ENCODE results near the gene KIFC3.

KIFC3 gene

GRCh38 chr16:57773655-57774295, 28.5 kb downstream of the KIFC3 start:
- no peak for DNase-seq (ENCODE audit: low read depth in 1 of 2, low spot score in 1 of 2)
- in situ Hi-C loops (cut with HindIII; ENCODE audit: low pct_unique_long_range_greater_than_20kb, low sequenced_read_pairs) = no loop called here
- no peak for TF ChIP-seq JUND (IDR thresholded peaks at IDR 0.05; ENCODE audit: low read depth)

- no peak for TF ChIP-seq JUND (IDR thresholded peaks at IDR 0.05; ENCODE audit: low read depth)
- DNase-seq (ENCODE audit: low read depth in 1 of 2, low spot score in 1 of 2) = no peak
- in situ Hi-C loops (cut with HindIII; ENCODE audit: low pct_unique_long_range_greater_than_20kb, low sequenced_read_pairs) = no loop called here
Measured at GRCh38 chr16:57773019-57773418, 29.3 kb downstream of the KIFC3 start.

- in situ Hi-C loops (cut with HindIII; ENCODE audit: low pct_unique_long_range_greater_than_20kb, low sequenced_read_pairs) = no loop called here
- TF ChIP-seq JUND (IDR thresholded peaks at IDR 0.05; ENCODE audit: low read depth) = no peak
- no peak for DNase-seq (ENCODE audit: low read depth in 1 of 2, low spot score in 1 of 2)
Measured at GRCh38 chr16:57771141-57771785, 31.0 kb downstream of the KIFC3 start.

GRCh38 chr16:57770361-57770760, 31.9 kb downstream of the KIFC3 start:
- no peak for DNase-seq (ENCODE audit: low read depth in 1 of 2, low spot score in 1 of 2)
- in situ Hi-C loops (cut with HindIII; ENCODE audit: low pct_unique_long_range_greater_than_20kb, low sequenced_read_pairs) = no loop called here
- TF ChIP-seq JUND (IDR thresholded peaks at IDR 0.05; ENCODE audit: low read depth) = no peak

- no peak for TF ChIP-seq JUND (IDR thresholded peaks at IDR 0.05; ENCODE audit: low read depth)
- in situ Hi-C loops (cut with HindIII; ENCODE audit: low pct_unique_long_range_greater_than_20kb, low sequenced_read_pairs) = no loop called here
- DNase-seq (ENCODE audit: low read depth in 1 of 2, low spot score in 1 of 2) = no peak
Measured at GRCh38 chr16:57769541-57770145, 32.6 kb downstream of the KIFC3 start.

GRCh38 chr16:57766714-57767348, 35.5 kb downstream of the KIFC3 start:
- TF ChIP-seq JUND (IDR thresholded peaks at IDR 0.05; ENCODE audit: low read depth) = no peak
- DNase-seq (ENCODE audit: low read depth in 1 of 2, low spot score in 1 of 2) = no peak
- in situ Hi-C loops (cut with HindIII; ENCODE audit: low pct_unique_long_range_greater_than_20kb, low sequenced_read_pairs) = no loop called here

- no peak for TF ChIP-seq JUND (IDR thresholded peaks at IDR 0.05; ENCODE audit: low read depth)
- DNase-seq (ENCODE audit: low read depth in 1 of 2, low spot score in 1 of 2) = no peak
- in situ Hi-C loops (cut with HindIII; ENCODE audit: low pct_unique_long_range_greater_than_20kb, low sequenced_read_pairs) = no loop called here
Measured at GRCh38 chr16:57765160-57765728, 37.0 kb downstream of the KIFC3 start.

- in situ Hi-C loops (cut with HindIII; ENCODE audit: low pct_unique_long_range_greater_than_20kb, low sequenced_read_pairs) = no loop called here
- peak; percentile 23 to 85 for DNase-seq (ENCODE audit: low read depth in 1 of 2, low spot score in 1 of 2)
Measured at GRCh38 chr16:57764341-57765159, 37.7 kb downstream of the KIFC3 start.

GRCh38 chr16:57764006-57764340, 38.3 kb downstream of the KIFC3 start:
- TF ChIP-seq JUND (IDR thresholded peaks at IDR 0.05; ENCODE audit: low read depth) = no peak
- in situ Hi-C loops (cut with HindIII; ENCODE audit: low pct_unique_long_range_greater_than_20kb, low sequenced_read_pairs) = no loop called here
- DNase-seq (ENCODE audit: low read depth in 1 of 2, low spot score in 1 of 2) = no peak

More at GRCh38 chr16:57764341-57765159, 37.7 kb downstream of the KIFC3 start:
- TF ChIP-seq JUND (IDR thresholded peaks at IDR 0.05; ENCODE audit: low read depth) = no peak

GRCh38 chr16:57763285-57764005, 38.8 kb downstream of the KIFC3 start:
- in situ Hi-C loops (cut with HindIII; ENCODE audit: low pct_unique_long_range_greater_than_20kb, low sequenced_read_pairs) = no loop called here
- TF ChIP-seq JUND (IDR thresholded peaks at IDR 0.05; ENCODE audit: low read depth) = no peak

GRCh38 chr16:57762365-57763040, 39.8 kb downstream of the KIFC3 start:
- DNase-seq (ENCODE audit: low read depth in 1 of 2, low spot score in 1 of 2) = no peak
- TF ChIP-seq JUND (IDR thresholded peaks at IDR 0.05; ENCODE audit: low read depth) = no peak
- in situ Hi-C loops (cut with HindIII; ENCODE audit: low pct_unique_long_range_greater_than_20kb, low sequenced_read_pairs) = no loop called here

More at GRCh38 chr16:57763285-57764005, 38.8 kb downstream of the KIFC3 start:
- DNase-seq (ENCODE audit: low read depth in 1 of 2, low spot score in 1 of 2) = no peak

All from T47D (cell line).